ENCODE measurements around the gene GZMB.
A peak's percentile ranks its signal among the peaks of the same experiment; 100 is the strongest.

Gene GZMB, protein sequence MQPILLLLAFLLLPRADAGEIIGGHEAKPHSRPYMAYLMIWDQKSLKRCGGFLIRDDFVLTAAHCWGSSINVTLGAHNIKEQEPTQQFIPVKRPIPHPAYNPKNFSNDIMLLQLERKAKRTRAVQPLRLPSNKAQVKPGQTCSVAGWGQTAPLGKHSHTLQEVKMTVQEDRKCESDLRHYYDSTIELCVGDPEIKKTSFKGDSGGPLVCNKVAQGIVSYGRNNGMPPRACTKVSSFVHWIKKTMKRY

DNA sequence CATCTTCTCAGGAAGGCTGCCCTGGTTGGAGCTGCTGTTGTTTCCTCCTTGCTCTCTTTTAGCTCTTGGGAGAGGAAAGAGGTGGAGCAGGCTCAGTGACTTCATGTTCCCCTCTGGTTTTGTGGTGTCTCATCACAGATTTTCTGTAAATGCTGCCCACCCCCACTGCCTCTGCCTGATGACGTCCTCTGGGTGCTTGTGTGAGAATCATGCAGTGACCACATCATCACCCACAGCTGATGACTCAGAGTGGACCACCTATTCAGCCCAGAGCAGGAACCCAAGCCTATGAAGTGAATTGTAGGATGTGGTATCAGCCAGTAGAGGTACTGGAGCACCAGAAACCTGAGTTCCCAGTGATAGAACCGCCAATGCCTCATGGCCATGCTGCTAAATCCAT, at the start of gene GZMB:
Gene GZMB, minus strand, starts transcription at position 33 of the 400 bp plus-strand sequence. Its CDS starts 30 bp downstream, at position 3.
- in situ Hi-C loops (cut with HindIII; ENCODE audit: low sequenced_read_pairs): no loop called here
- TF ChIP-seq, protein P1, sequence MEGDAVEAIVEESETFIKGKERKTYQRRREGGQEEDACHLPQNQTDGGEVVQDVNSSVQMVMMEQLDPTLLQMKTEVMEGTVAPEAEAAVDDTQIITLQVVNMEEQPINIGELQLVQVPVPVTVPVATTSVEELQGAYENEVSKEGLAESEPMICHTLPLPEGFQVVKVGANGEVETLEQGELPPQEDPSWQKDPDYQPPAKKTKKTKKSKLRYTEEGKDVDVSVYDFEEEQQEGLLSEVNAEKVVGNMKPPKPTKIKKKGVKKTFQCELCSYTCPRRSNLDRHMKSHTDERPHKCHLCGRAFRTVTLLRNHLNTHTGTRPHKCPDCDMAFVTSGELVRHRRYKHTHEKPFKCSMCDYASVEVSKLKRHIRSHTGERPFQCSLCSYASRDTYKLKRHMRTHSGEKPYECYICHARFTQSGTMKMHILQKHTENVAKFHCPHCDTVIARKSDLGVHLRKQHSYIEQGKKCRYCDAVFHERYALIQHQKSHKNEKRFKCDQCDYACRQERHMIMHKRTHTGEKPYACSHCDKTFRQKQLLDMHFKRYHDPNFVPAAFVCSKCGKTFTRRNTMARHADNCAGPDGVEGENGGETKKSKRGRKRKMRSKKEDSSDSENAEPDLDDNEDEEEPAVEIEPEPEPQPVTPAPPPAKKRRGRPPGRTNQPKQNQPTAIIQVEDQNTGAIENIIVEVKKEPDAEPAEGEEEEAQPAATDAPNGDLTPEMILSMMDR (IDR thresholded peaks at IDR 0.05; ENCODE audit: low read depth, low read length, missing control alignments): no peak
- DNase-seq (ENCODE audit: low read depth): no peak
- H3K4me3 ChIP-seq (ENCODE audit: low read depth, low read length): no peak within 1 kb of the TSS

DNA sequence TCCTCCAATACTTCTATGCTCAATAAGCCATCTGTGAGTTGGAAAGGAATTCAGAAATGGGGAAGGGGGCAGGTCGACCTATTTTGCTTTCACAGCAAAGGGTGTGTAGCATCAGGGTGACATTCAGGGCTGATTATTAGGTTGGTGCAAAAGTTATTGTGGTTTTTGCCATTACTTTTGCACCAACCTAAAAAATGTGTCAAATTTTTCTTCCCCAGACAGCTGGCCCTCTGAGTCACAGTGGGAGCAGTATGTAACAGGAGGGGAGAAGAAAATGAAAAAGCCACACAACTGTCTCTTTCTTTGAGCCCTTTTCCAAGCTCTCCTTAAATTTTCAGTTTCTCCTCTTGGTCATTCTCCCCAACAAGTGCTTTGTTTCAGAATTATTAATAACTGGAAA, 47.1 kb upstream of the GZMB start:
- TF ChIP-seq, protein P1 (IDR thresholded peaks at IDR 0.05; ENCODE audit: low read depth, low read length, missing control alignments): no peak
- DNase-seq (ENCODE audit: low read depth): no peak
- in situ Hi-C loops (cut with HindIII; ENCODE audit: low sequenced_read_pairs): no loop called here
- H3K4me3 ChIP-seq (ENCODE audit: low read depth, low read length): no peak overlapping the region

DNA sequence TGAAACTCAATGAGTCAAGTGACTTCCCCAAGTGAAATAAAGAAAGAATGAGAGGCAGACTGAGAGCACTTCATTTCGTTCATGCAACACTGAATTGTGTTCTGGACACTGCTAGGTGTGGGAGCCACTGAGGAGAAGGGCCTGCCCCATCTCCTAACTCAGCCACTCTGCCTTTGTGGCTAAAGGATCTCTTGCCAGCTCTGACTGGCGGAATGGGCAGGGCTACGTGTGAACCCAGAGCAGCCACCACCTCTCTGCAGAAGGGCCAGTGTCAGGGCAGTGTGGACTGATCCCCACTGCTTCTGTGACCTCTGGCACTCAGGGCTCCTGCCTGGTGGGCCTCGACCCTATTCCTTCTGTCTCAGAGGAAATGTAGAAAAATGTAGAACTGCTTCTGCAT, 46.5 kb upstream of the GZMB start:
- TF ChIP-seq, protein P1 (IDR thresholded peaks at IDR 0.05; ENCODE audit: low read depth, low read length, missing control alignments): no peak

DNA sequence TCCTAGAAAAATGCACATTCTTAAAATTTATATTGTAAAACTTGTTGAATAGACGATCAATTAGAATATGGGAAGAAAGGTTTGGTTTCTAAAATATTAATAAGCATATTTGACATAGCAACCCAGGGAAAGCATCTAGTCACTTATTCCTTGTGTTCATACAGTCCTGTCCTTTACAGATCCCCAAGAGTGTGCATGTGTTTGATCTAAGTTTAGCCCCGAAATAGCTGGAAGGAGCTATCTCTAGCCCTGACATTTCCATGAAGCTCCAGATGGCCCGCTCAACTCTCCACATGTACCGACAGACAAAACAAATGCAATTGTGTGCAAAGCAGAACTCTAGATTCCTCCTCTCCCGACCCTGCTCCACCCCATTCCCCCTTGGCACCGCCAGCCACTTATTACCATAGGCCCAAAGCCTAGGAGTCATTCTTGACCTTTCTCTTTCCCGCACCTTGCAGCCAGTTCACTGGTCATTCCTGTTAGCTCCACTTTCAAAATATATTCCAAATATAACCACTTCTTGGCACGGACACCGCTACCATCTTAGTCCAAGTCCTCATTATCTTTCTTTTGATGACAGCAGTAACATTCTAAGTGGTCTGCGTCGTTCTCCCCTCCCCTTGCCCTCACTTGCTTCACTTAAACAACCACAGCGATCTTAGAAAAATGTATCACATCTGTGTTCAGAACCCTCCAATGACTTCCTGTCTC, 45.4 kb upstream of the GZMB start:
- no peak overlapping the region for H3K4me3 ChIP-seq (ENCODE audit: low read depth, low read length)
- DNase-seq (ENCODE audit: low read depth): no peak
- TF ChIP-seq, protein P1 (IDR thresholded peaks at IDR 0.05; ENCODE audit: low read depth, low read length, missing control alignments): no peak
- in situ Hi-C loops (cut with HindIII; ENCODE audit: low sequenced_read_pairs): no loop called here

More for the DNA sequence above, 46.5 kb upstream of the GZMB start:
- DNase-seq (ENCODE audit: low read depth): no peak
- no peak overlapping the region for H3K4me3 ChIP-seq (ENCODE audit: low read depth, low read length)
- in situ Hi-C loops (cut with HindIII; ENCODE audit: low sequenced_read_pairs): no loop called here

DNA sequence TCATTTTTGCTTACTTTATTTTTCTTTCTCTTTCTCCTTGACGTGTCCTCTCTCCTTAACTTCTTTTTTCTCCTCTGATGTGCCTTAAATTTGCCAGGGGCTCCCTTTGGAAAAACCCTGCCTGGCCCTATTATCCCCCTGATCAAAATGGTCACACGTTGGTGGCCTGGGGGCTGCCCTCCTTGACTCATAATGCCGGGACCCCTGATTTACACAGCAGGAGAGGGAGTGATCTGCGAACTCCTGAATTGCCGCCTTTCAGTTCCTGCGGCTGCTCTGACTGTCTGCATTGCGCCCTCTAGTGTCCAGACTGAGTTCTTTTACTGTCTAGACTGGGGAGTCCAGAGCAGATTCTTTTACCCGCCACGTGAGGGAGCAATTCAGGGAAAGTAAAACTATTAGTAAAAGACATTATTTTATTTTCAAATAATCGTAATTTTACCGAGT, 44.8 kb upstream of the GZMB start:
- in situ Hi-C loops (cut with HindIII; ENCODE audit: low sequenced_read_pairs): no loop called here
- TF ChIP-seq, protein P1 (IDR thresholded peaks at IDR 0.05; ENCODE audit: low read depth, low read length, missing control alignments): peak; percentile 99
- peak overlapping the region; percentile 11 for H3K4me3 ChIP-seq (ENCODE audit: low read depth, low read length)
- peak; percentile 73 for DNase-seq (ENCODE audit: low read depth)

DNA sequence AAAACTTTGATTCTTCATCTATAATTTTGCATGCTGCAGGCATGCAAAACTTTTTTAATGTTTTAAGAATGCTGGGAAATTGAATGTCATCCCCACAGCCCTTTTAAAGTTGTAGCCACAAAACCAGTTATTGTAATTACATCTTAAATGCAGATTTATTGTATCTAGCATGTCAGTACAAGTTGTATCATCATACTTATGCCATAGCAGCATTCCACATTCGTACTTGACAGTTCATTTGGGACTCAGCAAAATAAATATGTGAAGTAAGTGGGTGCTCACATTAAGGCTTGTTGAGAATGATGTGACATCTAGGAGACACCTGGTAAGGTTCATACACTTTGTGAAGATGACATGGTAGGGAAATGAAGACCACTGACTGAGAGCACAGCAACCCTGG, 44.0 kb upstream of the GZMB start:
- TF ChIP-seq, protein P1 (IDR thresholded peaks at IDR 0.05; ENCODE audit: low read depth, low read length, missing control alignments): no peak
- in situ Hi-C loops (cut with HindIII; ENCODE audit: low sequenced_read_pairs): no loop called here
- no peak overlapping the region for H3K4me3 ChIP-seq (ENCODE audit: low read depth, low read length)
- DNase-seq (ENCODE audit: low read depth): no peak
